HG03442 (cell line): ENCODE data around the gene VPS13C.

ENCODE experiments used
- ATAC-seq: cut with Tn5 transposase; IDR thresholded peaks from one replicate; pipeline ENCODE4 v1.9.1; 2021; ENCODE audit warnings: mild to moderate bottlenecking, moderate library complexity; ENCODE audit not compliant: unreplicated experiment

The VPS13C gene

GRCh38 chr15:61951949-61952348, 108.3 kb downstream of the VPS13C start:
- ATAC-seq: no peak

DNA sequence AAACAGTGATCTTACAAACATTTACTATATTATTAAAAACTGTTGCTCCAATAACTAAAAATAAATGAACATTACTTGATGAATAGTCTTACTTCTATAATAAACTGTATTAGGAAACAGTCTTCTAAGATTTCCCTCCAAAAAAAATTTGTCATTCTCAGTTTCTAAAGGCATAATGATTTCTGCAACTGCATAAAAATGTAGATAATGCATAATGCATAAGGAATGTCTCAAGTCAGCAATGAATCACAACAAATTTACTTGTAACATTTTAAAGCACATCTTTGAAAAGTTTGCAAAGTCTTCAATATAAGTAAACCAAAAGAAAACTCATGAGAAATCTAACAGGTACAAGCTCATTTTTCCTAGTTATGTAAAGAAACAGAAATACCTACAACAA, 113.5 kb downstream of the VPS13C start:
- ATAC-seq: no peak

GRCh38 chr15:61943992-61944391, 116.3 kb downstream of the VPS13C start:
- no peak for ATAC-seq

GRCh38 chr15:61938249-61938648, 122.0 kb downstream of the VPS13C start:
- no peak for ATAC-seq

- no peak for ATAC-seq
Observed at GRCh38 chr15:61936528-61937195, 123.6 kb downstream of the VPS13C start.

DNA sequence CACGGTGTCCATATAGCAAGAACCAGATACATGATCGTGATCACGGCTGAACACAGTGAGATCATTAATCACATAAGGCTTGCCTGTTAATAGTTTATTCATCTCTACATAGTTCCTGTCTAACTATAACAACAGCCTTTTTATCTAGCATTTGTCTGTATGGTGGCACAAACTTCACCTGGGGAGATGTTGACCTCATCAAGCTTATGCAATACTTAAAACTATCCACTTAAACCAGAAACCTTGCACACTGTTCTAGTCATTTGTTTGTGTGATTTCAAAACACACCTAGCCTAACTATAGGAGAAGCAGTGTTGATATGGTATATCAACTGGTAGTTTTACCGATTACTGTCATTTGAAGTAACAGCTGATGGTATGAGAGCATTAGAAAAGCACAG, 124.8 kb downstream of the VPS13C start:
- ATAC-seq: no peak

- no peak for ATAC-seq
Observed at GRCh38 chr15:61929452-61929851, 130.8 kb downstream of the VPS13C start.

DNA sequence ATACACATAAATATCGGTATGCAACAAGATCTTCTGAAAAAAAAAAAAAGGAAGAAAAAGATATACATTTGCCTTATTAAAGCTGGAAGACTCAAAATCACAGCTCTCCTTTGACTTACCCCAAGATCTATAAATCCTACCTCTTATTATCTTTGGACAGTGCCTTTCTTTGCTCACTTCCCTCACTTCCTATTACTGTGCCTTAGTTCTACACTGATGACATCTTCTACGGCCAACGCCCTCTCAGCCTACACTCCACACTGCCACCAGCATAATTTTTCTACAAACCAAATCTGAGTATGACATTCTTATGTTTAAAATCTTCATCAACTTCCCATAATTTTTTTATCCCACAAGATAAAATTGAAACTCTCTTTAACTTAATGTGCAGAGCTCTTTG, 137.1 kb downstream of the VPS13C start:
- no peak for ATAC-seq

DNA sequence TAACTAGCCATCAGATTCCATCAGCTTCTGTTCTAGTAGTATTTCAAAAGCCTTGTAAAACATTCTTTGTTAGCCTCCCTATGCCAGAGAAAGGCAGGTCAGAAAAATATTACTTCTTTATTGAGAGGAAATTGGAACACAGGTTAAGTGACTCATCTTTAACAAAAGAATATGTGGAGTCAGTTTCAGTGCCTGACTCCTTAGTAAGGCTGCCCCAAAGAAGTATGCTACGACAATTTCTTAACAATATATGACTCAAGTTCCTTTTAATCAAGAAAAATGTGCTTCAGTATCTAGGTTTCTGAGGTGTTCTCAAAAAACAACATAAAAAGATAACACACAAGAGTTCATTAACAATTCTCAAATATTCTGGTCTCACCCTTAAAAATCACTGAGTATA, 139.2 kb downstream of the VPS13C start:
- no peak for ATAC-seq

GRCh38 chr15:61917457-61917856, 142.8 kb downstream of the VPS13C start:
- no peak for ATAC-seq

GRCh38 chr15:61916104-61916503, 144.1 kb downstream of the VPS13C start:
- no peak for ATAC-seq

DNA sequence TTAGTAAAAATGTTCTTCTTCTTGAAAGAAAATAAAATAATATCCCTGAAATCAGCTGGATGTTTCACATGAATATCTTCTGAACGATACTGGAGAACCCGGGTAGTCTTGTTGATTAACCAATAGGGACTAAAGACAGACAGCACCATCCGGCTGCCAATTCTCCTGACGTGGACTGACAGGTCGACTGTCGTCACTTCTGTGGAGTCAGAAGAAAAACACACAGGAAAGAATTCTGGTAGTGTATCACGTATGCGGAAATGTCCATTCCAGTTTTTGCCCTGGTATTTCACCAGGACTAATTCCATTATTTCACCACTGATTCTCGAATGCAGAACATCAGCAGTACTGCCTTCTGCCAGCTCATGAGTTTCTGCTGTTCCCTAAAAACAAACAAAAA, 144.6 kb downstream of the VPS13C start:
- ATAC-seq: no peak

GRCh38 chr15:61910839-61911369, 149.3 kb downstream of the VPS13C start:
- no peak for ATAC-seq

GRCh38 chr15:61908241-61908640, 152.0 kb downstream of the VPS13C start:
- no peak for ATAC-seq

DNA sequence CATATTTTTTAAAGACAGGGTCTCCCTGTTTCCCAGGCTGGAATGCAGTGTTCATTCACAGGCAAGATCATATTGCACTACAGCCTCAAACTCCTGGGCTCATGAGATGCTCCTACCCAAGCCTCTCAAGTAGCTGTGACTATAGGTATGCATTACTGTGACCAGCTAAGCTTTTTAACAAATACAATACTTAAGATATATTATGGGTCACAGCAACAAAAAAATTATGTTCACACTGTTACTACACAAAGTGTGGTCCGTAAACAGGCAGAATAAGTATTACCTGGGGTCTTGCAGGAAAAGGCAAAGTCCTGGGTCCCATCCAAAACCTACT, 152.5 kb downstream of the VPS13C start:
- no peak for ATAC-seq

DNA sequence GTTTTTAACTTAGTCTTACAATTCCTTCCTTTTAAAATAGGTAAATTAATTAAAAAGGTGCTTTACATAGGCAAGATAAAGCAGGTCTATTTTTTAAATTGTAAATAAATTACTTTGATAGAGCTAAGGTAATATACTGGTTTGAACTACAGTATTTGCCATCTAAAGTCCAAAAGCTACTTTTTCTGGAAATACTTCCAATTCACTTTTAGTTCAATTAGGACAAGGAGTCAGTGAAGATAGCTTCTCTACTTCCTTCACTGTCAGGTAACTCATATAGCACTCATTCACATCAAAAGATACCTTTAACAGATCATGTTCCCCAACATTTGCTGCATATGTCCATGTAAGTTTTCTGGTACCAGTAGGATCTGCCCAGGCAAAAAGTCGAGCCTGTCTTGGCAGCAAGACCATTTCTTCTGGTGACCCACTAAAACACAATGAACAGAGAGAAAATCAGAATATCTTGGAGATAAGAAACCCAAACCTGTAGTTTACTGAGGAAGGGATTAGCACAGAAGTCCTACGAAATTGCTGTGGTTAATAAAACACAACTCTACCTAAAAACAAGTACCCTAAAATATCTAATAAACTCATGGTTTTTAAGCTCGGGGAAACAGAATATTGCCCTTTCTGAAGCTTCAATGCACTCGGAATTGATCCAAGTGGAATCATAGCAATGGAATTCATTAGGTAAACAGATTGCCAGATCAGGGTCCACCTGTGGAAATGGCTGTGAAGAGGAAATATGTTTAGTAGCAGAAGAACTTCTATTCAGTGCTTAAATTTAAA, 153.1 kb downstream of the VPS13C start:
- no peak for ATAC-seq

- ATAC-seq: no peak
Observed at GRCh38 chr15:61893146-61893545, 167.1 kb downstream of the VPS13C start.

DNA sequence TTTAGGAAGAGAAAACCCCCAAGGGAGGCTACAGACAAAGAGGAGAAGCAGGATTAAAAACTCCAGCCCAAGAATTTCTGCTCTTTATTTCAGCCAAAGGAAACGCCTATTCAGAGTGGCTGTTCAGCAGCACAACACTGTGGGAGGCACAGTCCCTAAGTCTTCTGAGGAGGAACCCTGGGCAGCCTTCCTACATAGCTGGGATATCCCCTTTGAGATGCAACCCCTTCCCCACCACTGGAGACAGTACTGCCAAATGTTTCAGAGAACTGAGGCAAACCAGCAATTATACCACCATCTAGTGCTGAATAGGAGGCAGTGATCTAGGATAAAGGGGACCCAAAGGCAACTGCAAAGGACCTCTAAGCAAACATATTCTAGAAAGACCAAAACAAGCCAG, 168.1 kb downstream of the VPS13C start:
- ATAC-seq: no peak

DNA sequence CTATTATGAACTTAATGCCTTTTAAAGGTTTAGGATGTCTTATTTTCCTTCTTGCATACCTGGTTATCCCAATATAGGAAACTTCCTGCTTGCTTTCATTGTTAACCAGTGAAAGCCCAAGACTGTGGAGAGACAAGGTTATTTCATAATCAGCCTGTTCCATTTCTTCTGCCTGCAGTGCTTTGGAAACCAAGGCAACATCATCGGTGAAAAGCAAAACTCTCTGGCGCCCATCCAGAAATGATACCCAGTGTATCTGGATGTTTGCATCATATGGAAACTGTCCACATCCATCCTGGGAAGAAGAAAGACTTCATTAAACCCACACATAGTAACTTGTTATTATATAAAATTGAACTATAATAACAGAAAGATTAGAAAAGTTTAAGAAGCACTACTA, 170.1 kb downstream of the VPS13C start:
- ATAC-seq: no peak

DNA sequence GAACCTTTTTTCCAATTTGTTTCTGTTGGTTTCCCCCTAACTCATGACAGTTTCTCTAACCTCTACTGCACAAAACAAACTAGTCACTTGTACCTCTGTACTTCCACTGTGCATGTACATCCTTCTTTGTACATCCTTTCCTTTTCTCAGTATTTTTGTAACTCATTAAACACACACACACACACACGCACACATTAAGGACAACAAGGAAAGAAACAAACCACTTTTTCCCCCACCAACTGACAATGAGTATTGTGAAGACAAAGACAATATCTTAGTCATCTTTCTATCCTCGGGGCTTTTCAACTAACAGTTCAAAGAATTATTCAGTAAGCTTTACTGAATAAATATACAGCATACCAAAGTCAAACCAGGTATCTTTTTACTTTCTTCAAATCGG, 170.5 kb downstream of the VPS13C start:
- no peak for ATAC-seq

GRCh38 chr15:61888074-61888780, 172.0 kb downstream of the VPS13C start:
- ATAC-seq: no peak

- no peak for ATAC-seq
Observed at GRCh38 chr15:61880084-61880483, 180.2 kb downstream of the VPS13C start.
